Activated gamma-delta T cell treated with anti-CD3 and anti-CD28 coated beads, Interleukin-2, amount 50 U/mL, for 16 hours (primary cell): ENCODE data around the gene KIAA1614.

ENCODE experiments used
- DNase-seq: peaks from one replicate; pipeline ENCODE4 v3.0.0-alpha.2; 2020; ENCODE audit warnings: low read depth

The KIAA1614 gene

DNA sequence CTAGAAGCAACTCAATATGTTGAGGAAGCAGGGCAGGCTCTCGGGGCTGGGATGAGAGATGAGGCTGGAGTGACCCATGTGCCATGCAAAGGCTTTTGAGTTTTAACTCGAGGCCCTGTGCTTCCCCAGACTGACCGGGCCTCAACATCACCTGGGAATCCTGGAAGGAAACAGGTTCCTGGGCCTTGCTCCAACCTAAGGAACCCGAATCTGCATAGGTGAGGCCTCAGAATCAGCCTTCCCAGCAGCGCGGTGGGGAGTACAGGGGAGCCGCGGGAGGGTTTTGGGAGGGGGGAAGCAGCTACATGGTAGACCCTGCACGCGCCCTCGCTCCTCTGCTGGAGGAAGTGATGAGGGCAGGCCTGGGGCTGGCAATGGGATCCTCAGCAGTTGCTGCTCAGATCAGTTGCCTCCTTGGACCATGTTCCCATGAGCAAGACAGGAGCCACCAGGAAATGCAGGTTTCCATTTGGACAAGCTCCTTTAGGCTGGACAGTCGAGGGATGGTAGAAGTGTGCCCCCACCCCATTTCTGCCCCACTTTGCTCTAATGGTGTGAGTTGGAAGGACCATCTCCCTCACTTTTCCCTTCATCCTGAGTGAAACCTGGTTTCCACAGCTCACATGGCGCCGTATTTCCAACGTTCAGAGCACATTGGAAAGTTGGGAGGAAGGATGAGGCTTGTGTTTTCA, 4.5 kb upstream of the KIAA1614 start:
- DNase-seq: no peak

DNA sequence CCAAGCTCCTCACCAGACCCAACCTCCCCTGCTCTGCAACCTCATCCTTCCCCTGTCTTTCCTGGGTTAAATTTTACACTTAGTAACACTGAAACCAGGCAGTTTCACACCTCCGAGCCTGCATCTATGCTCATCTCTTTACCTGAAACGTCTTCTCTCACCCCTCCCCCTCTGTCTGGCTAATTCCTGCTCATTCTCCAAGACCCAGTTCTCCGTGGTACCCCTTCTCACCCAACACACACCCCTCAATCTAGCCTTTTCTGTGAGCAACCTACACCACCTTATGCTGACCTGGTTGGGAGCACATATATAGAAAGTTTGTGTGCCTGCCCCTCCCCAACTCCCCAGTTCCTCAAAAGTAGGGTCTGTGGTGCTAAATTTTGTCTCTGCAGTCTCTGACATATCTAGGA, 3.7 kb upstream of the KIAA1614 start:
- DNase-seq: no peak

DNA sequence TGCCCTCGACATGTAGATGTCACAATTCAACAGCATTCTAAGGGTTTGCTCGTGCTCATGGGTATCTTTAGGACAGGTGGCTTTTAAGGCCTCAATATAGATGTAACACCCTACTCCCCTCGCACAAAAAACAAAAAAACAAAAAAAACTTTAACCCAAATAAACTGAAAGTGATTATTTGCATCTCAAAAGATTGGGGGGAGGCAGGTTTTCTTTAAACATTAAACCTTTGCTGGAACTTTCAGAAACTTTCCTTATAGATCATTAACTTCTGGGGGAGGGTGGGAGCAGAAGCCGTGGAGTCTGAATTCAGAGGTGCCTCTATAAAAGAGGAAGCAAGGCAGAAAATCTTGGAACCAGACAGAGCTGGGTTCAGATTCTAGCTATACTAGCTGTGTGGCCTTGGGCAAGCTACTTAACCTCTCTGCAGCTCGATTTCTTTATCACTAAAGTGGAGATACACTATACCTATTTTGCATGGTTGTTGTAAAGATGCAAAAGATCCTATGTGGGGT, 3.2 kb upstream of the KIAA1614 start:
- no peak for DNase-seq

DNA sequence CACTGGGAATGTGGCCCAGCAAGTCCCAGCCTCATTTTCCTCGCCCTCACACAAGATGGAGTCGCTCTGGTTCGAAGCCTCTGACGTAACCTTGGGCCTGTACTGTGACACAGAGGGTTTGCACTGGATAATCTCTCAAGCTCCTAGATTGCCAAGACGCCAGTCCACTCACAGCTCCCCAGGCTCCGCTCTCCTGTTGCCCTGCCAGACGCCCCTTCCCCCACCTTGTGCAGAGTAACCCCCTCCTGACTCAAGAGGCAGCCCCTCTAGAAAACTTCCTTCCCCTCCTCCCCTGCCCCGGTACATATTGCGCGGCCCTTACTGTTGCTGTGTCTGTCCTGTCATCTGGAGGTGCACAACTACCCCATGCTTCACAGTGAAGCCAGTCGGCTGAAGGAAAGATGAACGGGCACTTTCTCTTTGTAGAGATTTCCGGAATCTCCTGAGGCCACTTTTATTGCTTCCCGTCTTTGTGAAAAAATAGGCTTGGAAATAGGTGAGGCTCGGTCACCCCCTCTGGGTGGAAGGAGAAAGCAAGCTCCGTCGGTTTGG, 981 bp upstream of the KIAA1614 start:
- DNase-seq: no peak

DNA sequence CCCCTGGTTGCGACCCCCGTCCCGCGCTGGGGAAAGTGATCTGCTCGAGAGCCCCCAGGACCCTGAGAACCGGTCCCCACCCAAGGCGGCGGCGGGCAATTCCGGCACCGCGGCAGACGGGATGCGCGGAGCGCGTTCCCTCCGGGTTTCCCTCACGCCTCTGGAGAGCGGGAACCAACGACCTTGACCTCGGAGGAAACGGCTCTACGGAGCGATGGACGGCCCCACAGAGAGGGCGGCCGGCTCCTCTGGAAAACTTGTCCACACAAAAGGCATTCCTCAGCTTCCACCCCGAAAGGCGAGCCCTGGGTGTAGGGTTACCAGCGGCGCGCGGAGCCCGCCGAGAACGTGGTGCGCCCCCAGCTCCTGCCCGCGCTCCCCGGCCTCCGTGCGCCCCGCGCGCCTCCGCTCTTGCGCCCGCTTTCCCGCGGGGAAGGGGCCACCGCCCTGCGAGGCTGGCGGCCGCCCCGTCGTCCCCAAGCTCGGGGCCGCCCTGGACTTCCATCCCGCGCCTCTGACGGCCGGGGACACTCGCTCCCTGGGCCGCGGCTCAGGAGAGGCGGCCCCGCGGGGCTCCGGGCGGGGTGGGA, 391 bp upstream of the KIAA1614 start:
- no peak for DNase-seq

DNA sequence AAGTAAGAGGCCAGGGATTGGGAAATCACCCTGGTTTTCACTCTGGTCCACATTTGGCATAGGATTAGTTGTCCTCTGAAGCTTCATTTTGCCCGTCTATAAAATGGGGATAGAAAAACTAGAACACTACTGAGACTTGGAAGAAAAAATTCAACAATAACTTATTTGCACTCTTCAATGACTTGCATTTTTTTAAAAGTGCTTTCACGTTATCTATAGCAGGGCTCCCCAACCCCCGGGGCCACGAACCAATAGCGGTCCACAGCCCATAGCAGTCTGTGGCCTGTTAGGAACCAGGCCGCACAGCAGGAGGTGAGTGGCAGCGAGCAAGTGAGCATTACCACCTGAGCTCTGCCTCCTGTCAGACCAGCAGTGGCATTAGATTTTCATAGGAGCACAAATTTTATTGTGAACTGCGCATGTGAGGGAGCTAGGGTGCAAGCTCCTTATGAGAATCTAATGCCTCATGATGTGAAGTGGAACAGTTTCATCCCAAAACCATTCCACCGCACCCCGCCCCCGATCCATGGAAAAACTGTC, 2.8 kb downstream of the KIAA1614 start:
- no peak for DNase-seq

DNA sequence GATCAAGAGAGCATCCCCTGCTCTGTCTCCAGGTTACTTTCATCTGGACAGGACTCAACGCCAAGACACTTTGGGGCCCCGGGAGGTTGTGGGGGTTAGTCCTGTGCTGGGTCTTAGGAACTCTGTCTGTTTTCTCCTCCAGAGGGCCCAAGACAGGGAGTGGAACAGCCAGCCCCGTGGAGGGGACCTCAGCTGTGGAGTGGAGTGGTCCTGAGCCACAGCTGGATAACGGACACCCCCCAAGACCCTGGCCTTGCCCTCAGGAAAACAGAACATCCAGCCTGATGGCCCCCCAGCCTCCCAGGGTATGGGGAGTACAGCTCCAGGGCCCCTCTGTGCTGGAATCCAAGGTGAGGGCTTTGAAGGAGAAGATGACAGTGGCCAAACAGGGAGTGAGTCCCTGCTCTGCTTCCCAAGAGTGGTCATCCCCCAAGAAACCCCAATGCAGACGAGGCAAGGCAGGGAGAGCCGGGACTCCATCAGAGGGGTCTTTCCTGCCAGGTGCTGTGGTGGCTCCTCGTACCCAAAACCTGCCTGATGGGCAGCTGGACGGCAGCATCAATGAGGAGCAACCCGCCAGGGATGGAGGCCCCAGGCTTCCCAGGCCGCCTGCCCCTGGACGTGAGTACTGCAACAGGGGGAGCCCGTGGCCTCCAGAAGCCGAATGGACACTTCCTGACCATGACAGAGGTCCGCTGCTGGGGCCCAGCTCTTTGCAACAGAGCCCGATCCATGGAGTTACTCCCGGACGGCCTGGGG, 3.5 kb downstream of the KIAA1614 start:
- no peak for DNase-seq

DNA sequence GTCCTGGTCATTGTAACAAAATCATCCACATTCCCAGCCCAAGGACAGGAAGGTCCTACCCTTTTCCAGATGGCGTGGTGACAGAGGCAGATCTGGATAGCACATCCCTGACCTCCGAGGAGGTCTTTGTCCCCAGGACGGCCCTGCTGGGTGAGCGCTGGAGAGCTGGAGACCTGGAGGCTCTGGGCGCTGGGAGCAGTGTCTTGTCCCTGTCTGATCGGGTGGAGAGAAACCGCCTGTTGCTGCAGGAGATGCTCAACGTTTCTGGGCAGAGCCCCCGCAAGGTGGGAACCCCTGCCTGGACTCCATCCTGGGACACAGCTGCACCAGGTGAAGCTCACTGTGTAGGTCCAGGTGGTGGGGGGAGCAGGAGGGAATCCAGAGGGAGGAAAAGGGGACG, 4.1 kb downstream of the KIAA1614 start:
- no peak for DNase-seq

DNA sequence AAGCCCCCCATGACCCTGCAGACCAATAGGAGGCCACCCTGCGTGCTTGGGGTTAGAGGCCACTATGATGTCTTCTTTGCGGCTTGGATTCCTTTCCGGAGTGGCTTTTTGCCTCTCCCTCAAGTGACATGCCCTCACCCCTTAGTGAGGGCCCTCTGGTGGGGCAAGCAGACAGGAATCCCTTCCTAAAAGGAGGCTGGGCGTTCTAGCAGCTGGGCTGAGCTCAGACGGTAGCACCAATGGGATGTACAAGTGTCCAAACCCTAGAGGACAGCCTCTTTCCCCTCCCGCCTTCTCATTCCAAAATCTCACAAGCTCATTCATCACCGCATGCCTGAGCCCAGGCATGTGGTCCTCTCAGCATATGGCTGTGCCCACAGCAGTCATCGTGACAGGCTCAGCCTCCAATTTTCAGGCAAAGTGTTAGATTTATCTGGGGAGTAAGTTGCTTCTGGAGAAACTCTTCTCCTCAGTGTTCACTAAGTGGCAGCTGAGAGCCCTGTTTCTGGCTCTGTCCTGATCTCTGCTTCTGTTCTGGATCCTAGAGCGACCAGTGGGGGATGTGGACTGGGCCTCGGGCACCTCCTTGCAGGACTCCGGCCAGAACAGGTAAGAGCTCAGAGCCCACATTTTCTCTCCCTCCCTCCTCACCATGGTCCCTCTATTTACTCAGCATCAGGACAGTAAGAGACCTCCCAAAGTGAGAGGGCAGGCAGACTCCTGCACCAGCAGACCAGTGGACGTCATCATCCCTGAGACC, 4.8 kb downstream of the KIAA1614 start:
- DNase-seq: no peak

DNA sequence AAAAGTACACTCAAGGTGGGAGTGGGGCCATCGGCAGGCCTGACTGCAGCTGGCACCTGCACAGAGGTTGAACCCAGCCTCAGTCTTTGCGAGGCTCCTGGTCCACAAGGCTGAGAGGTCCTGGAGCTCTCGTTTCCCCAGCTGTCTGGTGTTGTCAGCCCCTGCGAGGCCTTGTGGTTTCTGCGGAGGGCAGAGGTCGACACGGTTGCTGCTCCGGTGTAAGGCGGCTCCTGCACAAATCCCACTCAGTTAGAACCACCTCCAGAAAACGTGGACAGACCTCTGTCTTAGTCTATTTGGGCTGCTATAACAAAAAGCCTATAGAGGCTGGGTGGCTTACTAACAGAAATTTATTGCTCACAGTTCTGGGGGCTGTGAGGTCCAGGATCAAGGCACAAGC, 5.8 kb downstream of the KIAA1614 start:
- no peak for DNase-seq

DNA sequence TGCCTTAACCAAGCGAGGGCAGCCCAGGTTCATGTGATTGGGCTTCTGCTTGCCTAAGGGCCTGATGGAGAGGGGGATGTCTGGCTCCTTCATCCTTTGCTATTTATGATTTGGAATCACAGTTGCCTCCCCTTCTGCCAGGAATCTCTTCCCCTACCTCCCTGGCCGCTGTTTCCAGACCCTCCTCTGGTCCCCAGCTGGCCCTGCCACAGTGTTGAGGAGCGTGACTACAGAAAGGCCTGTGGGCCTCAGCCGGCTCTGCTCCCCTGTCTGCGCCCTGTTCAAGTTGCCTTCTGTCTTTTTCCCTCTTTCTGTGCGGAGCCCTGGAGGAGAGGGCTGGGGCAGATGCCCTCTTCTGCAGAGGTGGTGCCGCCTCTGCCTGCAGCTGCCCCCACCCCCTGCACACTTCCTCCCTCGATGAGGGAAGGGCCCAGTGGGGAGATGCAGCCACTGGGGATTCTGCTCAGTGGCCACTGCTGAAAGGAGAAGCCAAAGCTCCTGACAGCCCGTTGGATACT, 6.5 kb downstream of the KIAA1614 start:
- DNase-seq: no peak

DNA sequence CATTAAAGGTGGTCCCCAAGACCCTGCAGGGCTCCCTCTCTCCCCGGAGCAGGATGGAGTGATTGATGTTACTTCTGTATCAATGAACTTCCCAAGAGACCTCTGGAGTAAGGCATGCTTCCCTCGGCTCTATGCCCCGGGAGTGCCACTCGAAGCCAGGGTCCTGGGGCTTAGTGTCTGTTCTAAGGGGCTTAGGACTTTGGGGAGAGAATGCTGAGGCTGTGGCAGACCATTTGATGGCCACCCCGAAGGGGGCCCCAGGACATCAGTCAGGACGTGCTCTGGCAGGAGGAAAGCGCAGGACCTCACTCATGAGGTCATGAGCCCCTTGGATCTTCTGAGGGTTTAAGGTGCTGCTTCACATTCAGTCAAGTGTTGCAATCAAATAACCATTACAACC, 7.5 kb downstream of the KIAA1614 start:
- no peak for DNase-seq

DNA sequence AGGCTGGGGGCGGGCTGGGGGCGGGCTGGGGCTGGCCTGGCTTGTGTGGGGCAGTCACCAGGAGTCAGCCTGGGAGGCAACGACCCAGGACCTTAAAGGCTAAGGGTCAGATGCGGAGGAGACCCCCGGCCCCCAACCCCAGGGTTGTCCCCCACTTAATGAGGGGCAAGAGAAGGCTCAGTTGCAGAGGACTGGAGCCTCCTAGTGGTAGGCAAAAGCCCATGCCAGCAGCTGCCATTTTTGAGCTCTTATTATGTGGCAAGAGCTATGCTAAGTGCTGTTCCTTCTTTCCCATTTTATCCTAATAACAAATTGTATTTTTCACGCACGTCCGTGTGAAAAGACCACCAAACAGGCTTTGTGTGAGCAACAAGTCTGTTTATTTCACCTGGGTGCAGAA, 8.0 kb downstream of the KIAA1614 start:
- no peak for DNase-seq

DNA sequence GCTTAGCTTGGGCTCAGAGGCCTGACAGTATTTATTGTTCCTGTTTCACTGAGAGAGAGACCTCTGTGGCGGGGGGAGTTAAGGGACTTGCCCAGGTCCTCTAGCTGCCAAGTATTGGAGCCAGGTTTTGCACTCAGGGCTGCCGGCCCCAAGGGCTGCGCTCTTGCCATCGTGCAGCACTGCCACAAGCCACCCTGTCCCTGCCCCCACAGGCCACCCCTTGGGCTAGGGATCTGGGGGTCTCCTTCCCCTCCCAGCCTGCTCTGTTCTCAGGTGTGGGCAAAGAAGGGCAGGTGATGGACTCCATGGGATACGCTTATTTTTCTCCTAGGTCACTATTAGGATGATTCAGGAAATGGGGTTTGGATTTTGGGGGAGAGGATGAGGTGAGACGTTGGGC, 8.7 kb downstream of the KIAA1614 start:
- no peak for DNase-seq

DNA sequence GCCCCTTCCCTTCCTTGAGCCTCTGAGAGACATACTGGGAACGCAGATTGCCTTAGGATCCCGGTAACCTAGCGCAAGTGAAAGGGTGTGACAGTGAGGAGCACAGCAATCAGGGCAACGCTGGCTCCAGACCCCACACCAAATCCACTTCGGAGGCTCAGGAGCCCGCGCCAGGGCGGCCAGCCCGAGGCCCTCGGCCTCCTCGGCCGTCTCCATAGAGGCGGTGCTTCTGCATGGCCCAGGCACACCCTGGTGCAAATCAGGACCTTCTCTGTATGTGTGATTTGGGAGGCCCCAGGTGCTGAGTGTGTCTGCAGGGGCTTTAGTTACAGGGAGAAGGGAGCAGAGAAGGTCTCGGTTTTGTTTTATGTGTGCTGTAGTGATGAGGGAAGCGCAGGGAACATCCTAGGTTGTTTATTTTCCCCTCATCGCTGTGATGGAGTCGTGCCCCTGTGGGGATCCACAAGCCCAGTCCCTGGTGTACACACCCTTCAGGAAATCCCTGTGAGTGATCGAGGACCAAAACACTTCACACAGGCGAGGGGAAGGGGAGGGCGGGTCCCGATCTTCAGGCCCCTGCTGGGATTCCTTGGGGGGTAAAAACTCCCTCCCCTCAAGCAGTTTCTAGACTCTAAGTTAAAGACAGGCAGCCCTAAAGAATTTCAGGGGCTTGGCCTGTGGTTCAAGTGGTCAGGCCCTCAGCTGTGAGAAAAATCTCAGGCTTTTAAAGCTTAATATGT, 9.4 kb downstream of the KIAA1614 start:
- DNase-seq: no peak

DNA sequence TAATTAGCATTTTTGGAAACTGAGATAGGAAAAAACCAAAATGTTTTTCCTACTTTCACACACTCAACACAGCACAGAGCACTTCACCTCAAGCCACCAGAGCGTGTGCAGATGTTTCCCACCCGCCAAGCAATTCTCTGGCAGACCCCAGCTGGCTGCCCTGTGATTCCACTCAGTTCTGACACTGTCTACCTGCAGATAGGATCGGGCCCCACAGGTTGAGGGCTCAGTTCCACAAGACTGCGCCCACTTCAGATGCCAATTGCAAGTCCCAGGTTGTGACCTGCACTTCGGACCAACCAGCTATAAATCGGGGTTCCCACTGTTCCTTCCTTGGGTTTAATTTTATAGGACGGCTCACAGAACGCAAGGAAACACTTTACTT, 9.9 kb downstream of the KIAA1614 start:
- DNase-seq: no peak

DNA sequence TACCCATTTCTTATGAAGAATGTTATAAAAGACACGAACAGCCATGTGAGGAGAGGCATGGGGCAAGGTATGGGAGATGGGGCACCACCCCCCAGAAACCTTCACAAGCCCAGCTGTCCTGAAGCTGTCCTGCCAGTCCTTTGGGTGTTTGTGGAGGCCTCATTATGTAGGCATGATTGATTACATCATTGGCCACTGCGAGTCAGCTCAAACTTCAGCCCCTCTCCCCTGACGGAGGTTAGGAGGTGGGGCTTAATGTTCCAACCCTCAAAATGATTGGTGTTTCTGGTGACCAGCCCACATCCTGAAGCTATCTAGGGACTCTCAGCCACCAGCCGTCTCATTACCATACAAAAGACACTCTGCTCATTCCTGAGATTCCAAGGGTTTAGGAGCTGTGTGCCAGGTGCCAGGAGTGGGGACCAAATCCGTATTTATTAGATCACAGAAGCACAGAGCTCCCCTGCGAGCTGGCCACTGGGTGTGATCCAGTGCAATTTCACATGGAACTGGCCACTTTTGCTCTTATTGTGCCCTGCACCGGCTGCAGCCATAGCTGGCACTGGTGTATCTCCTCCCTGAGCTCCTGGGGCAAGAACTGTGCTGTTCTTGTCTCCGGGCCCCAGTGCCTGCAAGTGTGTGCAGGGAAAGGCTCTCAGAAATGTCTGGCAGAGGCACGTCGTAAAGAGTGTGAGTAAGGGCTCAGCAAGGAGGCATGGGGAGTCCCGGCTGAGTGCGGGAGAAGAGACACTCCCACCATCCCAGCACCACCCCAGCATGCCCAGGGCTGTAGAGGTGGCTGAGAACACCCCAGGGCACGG, 10.5 kb downstream of the KIAA1614 start:
- DNase-seq: no peak

DNA sequence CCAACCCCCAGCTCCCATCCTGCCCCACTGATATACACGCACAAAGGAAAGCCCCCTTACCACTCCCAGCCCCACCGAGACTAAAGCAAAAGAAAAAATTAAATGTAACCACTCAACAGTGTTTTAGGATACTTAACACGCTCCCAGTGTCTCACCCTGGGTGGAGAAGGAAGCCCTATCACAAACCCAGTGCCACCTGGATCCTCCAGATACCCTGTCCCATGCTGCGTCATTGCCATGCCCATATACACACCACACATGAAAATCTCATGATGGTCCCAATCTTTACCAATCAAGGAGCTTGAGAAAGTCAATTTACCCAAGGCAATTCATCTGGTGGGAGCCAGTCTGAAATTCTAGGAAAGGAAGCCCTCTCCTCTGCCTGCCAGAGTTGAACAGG, 11.2 kb downstream of the KIAA1614 start:
- DNase-seq: no peak

DNA sequence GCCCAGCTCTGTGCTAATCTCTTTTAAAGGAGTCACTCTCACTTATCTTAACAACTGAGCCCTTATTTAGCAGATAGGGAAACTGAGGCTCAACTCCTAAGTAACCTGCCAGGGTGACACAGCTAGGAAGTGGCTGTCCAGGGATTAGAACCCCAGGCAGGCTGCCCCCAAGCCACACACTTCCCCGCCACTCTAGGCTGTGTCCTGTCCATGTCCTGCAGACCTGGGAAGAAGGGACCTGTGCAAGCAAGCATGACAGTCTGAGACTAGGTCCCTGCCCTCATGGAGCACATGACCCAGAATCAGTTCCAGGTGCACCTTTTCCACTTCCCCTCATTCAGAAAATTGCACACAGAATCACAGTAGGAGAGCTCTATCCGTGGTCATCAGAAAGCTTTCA, 12.2 kb downstream of the KIAA1614 start:
- no peak for DNase-seq

DNA sequence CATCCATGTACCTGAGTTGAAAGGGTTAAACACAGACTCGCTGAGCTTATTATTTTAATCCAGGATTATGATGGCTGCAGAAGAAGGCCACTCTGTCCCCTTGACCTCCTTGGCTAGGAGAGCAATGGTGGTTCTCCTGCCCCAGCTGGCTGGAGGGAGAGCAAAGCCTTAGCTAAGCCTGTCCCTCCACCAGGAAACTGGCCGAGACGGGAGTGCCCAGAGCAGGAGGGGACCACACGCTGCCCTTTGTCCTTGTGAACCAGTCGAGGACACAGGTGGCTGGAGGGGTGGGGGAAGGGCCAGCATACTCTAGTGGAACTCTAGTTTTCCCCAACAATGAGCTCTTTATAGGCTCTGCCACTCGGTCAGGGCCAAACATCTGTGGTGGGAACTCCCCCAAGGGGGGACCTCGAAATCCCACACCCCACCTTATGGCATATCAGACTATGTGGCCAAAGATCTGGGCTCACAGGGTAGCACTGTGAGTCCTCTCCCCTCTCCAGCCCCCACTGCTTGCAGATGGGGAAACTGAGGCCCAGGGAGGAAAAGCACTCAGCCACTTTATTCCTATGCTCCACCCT, 12.9 kb downstream of the KIAA1614 start:
- DNase-seq: no peak
